RPMI7951 (cell line): Measurements from ENCODE around the gene EXO1. TPM values are rescaled to one million over a fixed set of nuclear protein-coding genes. Genes with fewer than 3 reads are reported as not detected.
"Not testable (repeated sequence)": the region's sequence is repeated elsewhere in the genome, so short reads cannot be mapped to it uniquely, and the experiment has no call there.

Source experiments
- DNase-seq: peaks from one replicate; pipeline ENCODE4 v3.0.0-alpha.2; 2012; ENCODE audit warnings: low read depth
- total RNA-seq: library from RNA; depleted of rRNA; stranded (reverse); fragments of >200 nt; shearing (Covaris generic); gene quantifications from 2 replicates; pipeline ENCODE4 v1.2.3, GENCODE V29; 2014

Gene EXO1
- total RNA-seq, 1 experiment from 2014 or later, result 29.9 TPM

DNA sequence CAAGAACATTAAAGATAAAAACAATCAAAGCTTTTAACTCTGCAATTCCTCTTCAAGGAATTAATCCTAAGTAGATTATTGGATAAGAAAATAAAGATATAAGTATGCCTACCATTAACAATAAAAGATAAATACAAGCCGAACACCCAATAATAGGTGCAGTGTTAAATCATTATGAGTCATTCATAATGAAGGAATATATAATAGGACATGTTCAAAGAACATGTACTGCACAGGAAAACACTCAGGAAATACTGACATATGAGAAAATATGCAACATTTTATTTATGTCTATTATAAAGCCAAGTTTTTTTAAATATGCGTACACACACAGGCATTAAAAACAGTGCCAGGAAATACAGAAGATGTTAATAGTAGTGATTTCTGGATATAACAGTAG is 11.1 kb upstream of the EXO1 start:
- no peak for DNase-seq

DNA sequence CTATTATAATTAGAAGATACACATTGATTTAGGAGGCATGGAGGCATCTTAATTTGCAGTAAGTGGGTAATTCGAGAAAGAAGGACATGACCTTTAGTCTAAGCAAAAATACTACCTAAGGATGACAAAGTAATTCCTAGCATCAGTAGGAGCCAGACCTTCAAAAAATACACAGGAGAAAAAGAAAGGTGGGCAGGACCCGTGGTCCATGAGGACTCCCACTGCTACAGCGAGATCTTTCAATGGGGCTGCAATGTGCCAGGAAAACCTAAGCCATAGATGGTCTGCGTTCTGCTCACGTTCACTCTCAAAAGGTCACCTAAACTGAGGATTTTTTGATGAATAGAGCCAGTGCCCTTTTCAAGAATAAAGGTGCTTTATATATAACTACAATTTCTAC is 10.6 kb upstream of the EXO1 start:
- no peak for DNase-seq

DNA sequence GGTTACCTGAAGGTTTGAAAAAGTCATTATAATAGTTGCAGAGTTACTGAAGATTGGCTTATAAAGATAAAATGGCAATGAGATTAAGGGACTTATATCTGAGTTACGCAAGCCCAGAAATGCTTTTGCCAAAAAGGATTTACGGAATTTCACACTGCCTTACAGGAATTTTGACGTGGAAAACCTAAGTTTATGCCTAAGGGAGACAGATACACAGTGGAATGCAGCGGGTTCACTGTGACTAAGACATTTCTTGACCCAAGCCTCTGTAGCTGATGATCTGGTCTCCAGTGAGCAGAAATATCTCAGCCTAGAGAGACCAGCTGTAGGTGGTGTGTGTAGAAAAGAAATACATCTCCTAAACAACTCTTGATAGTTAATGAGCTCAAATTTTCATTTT is 10.1 kb upstream of the EXO1 start:
- DNase-seq, result peak; percentile 91

GRCh38 chr1:241838897-241839296 is 9.1 kb upstream of the EXO1 start:
- DNase-seq, result no peak

GRCh38 chr1:241839369-241839979 is 8.5 kb upstream of the EXO1 start:
- DNase-seq, result no peak

DNA sequence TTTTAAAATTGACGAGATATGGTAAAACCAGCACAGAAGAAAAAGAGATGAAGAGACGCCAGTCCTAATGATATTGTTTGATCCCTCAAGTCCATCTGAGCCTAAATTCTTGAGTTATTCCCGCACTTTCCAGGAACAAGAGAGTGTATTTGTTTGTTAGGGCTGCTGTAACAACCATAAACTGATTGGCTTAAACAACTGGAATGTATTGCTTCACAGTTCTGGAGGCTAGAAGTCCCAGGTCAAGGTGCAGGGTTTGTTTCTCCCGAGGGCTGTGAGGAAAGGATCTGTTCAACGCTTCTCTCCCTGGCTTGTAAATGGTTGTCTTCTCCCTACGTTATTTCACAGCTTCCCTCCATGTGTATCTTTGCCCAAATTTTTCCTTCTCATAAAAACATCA is 7.8 kb upstream of the EXO1 start:
- no peak for DNase-seq

GRCh38 chr1:241841691-241842090 is 6.3 kb upstream of the EXO1 start:
- peak; percentile 32 for DNase-seq

GRCh38 chr1:241842565-241842964 is 5.4 kb upstream of the EXO1 start:
- DNase-seq, result peak; percentile 33

DNA sequence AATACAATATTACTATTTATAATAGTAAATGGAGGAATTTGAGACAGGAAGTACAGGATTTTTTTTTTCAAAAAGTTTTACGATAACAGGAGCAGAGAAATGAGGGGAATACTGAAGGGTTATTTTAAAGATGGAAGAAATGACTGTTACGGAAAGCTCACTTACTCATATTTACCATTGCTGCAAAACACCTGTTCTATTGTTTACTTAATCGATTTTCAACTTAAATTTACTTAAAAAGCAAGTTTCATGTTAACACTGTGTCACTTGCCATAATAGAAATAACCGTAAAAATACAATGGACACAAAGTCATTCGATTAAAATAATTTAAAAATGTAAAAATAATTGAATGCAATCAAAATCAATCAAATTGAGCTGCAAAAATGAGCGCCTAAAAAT is 3.4 kb upstream of the EXO1 start:
- no peak for DNase-seq

DNA sequence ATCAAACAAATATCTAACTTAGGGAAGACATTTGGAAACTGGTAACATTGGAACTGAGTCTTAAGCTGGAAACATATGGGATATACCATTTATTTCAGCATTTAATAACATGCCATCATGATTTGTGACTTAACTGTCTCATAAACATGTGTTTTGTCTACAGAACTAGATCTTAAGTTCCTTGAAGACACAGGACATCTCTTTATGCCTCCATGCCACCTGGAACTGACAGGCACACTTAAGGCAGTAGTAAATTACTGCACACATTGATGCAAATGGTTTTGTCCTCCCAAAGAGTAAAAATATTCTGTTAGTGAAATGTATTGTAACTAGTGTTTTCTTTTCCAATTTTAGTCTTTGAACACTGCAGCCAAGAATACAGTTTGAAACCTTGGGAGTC is 1.6 kb upstream of the EXO1 start:
- no peak for DNase-seq

DNA sequence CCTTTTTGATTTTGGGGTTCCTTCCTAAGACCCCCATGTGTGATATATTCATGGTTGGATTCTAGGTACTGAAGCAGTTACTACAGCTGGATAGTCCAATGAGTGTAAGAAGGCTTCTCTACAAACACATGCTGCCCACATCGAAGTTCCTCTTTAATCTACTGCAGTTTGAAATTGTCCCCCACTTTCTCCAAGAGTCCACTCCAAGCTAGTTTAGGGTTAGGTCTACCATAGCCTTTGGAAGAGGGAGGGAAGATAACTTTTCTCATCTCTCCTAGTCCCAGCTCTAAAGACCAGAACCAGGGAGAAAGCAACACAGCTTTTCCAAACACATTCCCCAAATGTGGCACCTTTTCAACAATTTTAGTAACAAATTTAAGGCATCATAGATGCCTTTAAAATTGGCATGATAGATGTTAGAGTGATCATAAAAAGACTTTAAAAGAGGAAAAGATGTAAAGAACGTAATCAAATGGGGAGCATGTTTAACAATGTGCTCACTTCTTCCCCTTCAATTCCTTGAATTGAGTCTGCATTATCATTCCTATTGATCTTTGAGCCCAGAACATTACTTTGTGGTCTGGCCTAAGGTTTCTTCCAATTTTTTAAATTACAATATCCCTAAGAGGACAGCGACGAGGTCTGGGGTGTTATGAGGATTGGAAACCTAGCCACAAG is 1.0 kb upstream of the EXO1 start:
- DNase-seq, result no peak

DNA sequence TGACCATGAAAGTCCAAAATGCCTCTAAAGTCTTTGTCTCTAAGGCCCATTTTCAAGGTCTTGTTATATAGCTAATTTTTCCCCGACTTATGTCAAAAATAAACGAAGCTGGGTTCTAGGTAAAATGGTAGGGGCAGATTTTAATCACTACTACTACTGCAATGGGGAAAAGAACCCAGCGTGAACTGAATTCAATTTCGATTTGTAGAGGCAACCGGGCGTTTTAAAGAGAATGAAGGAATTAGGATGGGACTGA is 536 bp upstream of the EXO1 start:
- no peak for DNase-seq

DNA sequence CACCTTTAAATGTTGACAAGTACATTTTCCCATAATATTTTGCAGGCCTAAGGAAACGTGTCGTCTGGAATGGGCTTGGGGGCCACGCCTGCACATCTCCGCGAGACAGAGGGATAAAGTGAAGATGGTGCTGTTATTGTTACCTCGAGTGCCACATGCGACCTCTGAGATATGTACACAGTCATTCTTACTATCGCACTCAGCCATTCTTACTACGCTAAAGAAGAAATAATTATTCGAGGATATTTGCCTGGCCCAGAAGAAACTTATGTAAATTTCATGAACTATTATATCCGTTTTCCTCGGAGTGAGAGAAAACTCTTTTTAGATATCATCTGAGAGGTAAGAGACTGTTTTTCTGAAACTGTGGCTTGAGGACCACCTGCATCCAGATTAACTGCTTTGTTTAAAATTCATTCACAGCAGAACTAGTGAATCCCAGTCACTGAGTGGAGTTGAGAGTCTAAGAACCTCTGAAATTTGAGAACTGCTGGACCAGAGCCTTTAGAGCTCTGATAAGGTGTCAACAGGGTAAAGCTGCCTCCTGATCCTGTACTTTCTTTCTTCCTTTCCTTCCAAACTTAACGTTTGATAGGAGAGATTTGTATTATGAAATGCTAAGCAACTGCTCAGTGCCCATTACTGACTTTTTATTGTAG is 811 bp downstream of the EXO1 start:
- DNase-seq, result no peak

GRCh38 chr1:241849345-241849695 is 1.3 kb downstream of the EXO1 start:
- no peak for DNase-seq

- DNase-seq, result not testable (repeated sequence)
These were observed 7.6 kb downstream of the EXO1 start for GRCh38 chr1:241855545-241856140.

DNA sequence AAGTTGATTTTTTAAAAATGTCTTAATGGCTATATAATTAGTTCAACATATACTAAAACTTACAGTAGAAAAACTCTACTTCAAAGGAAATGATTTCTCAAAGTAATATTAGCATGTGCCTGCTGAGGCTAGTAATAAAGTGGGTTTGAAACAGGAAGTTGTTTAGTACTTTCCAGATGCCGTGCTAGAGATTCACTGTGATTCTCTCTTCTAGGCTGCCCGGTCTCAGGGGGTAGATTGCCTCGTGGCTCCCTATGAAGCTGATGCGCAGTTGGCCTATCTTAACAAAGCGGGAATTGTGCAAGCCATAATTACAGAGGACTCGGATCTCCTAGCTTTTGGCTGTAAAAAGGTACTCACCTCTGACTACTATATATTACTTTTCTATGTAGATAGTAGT is 9.1 kb downstream of the EXO1 start:
- no peak for DNase-seq

DNA sequence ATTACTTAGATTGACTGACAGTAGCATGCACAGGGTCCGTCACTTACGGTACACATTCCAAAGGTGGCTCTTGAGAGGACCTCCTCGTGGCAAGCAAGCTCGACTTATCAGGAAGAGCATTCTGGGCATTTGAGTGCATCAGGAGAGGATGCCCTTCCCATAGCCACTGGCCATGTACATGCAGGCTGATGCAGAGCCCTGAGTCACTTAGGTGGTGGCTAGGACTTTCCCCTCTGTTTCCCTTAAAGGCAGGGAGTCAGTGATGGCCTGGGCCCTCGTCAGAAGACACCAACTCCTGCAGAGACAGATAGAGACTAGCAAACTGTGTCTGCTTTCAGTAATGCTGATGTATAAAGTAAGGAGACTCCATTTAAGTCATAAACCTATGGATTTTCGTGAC is 12.9 kb downstream of the EXO1 start:
- no peak for DNase-seq

- DNase-seq, result no peak
These were observed 21.0 kb downstream of the EXO1 start for GRCh38 chr1:241869022-241869421.

DNA sequence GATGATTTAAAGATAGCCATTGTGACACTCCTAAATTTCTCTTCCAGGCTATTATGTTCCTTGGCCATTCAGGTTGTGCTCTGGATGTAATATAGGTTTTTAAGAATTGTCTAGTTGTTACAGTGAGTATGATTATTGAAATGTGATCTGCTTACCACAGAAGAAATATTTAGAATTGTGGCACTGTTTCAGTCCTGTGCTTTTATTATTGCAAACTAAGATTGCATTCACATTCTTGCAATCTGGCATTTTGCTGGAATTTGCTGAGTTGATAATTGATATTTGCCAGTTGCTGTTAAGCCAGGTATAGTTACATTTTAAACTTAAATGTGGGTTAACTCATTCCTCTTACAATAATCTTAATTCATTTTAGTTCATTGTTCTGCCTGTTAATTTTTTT is 22.3 kb downstream of the EXO1 start:
- no peak for DNase-seq

DNA sequence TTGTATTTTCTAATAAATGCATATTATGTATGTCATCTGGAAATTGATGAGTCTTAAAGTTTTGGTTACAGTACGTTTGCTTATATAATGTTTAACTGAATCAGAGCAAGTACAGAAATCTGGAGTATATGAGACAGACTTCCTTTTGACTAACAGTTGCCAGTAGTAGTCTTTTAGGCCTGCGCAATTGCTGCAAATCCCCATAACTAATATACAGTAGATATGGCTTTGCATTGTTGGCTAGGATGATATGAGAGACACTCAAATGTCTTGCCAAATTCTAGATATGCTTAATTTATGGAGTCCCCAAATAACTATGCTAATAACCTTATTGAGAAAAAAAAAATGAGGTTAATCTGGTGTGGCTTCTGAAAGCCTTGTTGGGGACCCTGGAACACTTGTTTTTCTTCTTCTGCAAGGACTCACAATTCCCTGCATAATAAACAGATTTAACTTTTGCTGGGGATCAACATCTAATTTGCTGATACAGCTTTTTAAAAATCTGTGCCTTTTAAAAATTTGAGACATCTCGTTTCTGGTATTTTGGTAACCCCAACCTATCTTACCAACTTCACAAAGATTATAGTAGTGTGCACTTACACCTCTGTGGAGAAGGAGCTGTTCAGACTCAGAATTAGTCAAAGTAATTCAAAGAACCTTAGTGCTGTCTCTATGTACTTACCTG is 22.9 kb downstream of the EXO1 start:
- DNase-seq, result no peak

DNA sequence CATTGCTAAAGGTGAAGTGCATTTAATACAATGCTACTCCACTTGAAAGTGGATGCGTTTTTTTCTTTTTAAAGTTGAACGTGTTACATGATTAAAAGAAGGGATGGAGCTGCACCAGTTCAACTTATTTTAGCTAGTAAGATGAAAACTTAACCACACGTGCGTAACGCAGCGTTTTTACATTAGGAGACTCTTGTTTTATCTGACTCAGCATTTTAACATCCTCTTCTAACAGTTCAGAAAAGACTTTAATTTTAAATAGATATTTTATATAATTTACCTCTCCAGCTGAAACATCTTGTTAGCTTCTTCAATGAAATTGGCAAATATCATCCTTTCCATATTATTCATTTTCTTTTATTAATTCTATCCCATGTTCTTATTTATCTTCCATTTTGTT is 33.4 kb downstream of the EXO1 start:
- DNase-seq, result no peak

DNA sequence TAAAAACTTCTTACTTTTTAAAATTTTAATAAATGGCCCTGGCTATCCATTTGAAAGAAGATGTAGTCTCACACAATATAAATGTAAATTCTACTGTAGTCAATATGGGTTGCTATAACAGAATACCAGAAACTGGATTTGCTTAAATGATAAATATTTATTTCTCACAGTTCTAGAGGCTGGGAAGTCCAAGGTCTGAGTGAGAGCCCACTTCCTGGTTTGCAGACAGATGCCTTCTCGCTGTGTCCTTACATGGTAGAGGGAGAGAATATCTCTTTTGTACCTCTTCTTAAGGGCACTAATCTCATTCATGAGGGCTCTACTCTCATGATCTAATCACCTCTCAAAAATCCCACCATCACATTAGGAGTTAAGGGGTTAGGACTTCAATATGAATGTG is 35.2 kb downstream of the EXO1 start:
- DNase-seq, result no peak

GRCh38 chr1:241888232-241888631 is 40.2 kb downstream of the EXO1 start:
- no peak for DNase-seq
